NCI-H2227 (cell line): ENCODE data around the gene CD151.

ENCODE experiments used
- DNase-seq: peaks from one replicate; lab custom pipeline; 2025; ENCODE audit not compliant: unreplicated experiment; lab: John Stamatoyannopoulos, UW

The CD151 gene

DNA sequence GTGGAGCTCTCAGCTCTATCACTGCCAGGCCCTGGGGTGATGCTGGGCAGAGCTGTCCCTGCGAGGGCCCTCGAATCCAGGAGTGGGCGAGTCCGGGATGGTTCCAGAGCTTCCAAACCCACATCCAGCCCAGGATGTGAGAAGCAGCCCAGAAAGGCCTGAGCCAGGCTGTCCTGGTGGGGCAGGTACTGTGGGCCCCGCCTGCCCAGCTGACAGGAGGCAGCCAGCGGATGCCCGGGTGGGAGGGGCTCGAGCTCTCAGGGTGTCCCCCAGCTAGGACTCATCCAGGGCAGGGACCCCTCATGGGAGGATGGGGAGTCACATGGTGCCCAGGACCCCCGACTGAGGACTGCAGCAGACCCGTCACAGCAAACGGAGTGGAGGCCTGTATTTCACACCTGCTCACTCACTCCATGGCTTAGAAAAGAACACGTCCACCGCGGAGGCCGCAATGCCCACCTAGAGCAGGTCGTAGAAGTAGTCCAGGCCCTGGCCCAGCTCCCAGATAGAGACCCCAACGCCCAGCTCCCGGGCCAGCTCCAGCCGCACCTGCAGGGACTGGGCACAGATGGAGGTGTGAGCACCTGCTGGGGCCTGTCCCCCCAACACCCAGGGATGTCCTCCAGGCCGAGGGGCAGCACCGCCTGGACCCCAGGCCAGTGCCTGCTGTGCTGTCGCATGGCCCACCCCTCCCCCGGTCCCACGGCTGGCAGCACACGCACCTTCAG, 36.8 kb downstream of the CD151 start:
- DNase-seq: no peak

DNA sequence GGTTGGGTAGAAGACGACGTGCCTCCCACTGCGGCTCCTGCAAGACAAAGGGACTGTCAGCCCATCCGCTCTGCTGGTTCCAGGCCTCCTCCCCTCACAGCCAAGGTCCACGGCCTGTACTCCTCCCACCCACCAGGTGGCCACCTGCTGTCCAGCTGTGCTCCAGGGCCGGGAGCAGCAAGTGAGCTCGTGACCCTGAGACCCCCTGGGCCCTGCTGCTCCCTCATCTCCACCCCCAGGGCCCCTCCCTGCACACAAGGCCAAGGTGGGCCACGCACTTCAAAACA, 37.3 kb downstream of the CD151 start:
- DNase-seq: peak; percentile 34

DNA sequence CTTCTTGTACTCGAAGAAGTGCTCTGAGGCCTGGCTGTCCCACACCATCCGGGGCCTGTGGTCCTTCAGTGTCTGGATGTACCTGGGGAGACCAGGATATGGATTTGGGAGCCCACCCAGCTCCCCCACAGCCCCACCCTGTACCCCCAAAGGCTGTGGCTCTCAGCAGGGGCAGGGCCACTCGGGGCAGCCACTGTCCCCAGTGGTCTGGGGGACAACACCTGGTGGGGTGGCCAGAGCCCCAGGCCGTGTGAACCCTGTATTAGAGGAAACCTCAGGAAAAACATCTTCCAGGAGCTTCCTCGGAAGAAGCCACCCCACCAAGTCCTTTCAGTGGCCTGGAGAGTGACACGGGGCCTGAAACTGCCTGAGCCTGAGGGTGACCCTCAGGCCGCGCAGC, 37.7 kb downstream of the CD151 start:
- DNase-seq: no peak

DNA sequence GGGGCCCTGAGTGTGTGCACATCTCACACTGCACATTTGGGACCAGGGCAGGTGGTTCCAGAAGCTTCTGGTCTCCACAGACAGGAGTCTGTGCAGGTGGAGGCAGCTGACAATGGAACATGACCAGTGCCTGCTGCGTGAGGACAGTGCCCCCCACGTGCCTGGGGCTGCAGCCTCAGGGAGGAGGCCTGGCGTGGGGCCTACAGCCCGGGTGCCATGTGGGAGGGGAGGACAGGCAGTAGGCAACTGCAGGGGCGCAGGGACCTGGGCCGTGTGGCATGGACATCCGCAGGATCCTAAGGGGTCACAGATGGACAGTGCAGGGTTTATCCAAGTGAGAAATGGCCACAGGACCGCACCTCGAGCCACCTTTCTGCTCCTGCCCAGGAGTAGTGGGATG, 38.7 kb downstream of the CD151 start:
- DNase-seq: no peak

DNA sequence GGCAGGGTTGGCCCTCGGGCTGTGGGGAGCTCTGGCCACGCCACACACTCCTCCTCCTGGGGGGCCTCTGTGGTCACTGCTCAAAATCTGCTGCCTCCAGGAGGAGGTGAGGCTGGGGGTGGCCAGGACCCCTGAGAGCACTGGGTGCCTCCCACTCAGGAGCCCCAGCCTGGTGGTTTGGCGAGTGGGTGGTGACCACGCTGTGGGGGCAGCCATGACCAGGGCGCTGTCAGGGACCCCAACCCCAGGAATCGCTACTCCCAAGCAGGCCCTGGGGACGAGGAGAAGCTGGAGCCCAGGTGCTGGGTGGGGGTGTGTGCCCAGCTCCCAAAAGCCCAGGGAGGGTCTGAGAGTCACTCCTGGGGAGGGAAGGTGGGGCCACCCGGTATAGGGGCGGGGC, 40.0 kb downstream of the CD151 start:
- DNase-seq: no peak

DNA sequence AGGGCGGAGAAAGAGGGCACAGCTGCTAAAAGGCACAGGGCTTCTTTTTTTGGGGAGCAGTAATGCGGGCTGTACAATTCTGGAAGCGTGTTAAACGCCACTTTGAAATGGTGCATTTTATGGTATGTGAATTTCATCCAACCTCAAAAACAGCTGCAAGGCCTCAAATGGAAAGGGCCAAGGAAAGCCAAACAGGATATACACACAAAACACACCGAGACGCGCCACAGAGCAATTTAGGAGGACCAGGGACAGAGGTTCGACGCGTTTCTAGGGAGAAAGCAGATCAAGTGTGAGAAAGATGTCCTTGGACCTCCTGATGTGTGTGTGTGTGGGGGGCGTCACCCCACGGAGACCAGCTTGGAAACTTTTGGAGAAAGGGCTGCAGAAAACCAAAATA, 41.0 kb downstream of the CD151 start:
- no peak for DNase-seq

DNA sequence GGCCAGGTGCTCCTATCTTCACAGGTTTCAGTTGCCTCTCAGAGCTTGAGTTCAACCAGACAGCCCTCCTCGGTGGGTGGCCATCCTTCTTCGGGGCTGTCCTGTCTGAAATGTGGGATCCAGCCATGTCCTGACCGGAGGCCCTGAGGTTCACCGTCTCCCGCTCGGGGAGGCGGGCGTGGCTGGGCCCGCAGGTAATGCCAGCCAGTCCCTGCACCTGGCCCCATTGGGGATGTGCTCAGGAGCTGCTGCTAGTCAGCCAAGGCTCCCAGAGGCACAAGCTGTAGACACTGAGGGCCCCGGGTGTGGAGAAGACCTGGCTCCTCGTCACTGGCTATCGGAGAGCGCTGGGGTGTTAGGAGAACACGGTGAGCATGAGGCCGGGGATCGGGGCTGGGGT, 42.5 kb downstream of the CD151 start:
- DNase-seq: no peak

DNA sequence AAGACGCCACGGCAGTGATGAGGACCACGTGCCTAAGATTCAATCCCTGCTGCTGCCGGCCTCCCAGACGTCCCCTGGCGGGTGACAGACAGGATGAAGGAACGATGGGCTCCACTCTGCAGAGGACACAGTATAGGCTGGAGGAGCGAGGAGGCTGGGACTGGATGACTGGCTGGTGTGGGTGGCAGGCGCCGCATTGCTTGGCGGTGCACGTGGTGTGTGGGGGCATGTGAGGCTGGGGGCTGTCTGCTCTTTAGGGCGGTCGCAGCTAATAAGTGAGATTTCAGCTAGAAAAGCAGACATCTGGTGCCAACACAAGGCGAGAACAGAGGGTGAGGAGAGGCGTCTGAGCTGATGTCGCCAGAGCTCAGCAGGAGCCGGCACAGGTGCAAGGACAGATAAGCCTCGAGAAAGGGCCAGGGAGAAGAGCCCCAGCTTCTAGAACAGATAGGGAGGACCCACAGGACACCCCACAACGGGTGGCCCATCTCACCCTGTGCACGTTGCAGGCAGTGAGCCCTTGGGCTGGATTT, 43.1 kb downstream of the CD151 start:
- DNase-seq: no peak

DNA sequence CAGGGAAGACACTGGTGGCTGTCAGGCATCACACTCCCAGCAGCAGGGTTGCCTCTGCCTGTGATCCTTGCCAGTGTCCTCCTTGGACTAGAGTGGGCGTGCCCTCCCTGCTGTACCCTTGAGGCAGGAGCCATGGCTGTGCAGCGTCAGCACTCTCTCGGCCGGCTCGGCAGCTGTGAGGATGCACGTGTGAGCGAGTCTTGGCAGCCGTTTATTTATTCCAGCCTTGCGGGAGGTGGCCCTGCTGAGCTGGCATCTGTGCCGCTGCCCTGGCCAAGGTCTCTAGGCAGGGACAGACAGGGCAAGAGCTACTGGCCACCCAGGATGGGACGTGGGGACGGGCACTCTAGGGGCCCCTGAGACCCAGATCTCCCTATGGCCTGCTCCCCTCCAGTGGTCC, 43.8 kb downstream of the CD151 start:
- peak; percentile 45 for DNase-seq

DNA sequence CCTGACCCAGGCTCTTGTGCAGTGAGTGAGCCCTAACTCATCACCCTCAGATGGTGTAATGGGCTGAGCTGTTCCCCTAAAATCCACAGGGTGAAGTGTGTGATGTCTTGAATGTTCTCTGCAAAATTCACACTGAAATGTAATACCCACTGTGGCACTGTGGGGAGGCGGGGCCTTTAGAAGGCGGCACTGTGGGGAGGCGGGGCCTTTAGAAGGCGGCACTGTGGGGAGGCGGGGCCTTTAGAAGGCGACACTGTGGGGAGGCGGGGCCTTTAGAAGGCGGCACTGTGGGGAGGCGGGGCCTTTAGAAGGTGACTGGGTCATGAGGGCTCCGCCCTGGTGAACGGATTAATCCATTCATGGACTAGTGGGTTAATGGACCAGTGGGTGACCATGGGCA, 44.8 kb downstream of the CD151 start:
- peak; percentile 29 for DNase-seq

DNA sequence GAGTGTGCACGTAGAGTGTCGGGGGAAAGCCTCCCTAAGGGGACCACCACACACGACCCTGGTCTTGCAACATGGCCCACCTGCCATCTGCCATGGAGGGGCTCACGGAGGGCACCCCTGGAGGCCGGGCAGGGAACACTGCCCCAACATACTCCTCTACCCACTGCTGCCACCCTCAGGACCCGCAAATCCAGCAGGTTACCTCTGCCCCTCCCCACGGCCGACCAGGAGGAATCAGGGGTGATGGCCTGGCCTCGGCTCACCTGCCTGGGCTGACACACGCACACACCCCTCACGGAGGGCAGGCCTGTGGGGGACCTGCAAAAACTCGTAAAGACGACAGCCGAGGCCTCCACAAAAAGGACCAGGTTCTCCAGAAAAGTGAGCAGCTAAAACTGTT, 47.7 kb downstream of the CD151 start:
- no peak for DNase-seq

DNA sequence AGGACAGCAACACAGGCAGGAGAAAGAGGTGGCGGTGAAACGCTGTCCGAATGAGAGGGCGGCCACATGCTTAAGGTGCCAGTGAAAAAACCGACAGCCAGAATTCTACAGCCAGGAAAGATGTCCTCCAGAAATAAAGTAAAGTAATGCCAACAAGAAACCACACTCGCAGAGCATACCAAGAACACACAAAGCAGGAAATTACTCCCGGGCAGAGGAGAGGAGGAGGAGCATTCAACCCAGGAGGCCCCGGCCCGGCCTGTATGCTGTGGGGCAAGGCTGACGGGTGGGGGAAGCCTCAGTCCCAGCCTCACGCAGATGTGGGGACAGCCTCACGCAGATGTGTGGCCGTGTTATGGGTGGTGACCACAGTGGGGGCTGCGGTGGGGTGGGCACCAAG, 49.8 kb downstream of the CD151 start:
- no peak for DNase-seq

DNA sequence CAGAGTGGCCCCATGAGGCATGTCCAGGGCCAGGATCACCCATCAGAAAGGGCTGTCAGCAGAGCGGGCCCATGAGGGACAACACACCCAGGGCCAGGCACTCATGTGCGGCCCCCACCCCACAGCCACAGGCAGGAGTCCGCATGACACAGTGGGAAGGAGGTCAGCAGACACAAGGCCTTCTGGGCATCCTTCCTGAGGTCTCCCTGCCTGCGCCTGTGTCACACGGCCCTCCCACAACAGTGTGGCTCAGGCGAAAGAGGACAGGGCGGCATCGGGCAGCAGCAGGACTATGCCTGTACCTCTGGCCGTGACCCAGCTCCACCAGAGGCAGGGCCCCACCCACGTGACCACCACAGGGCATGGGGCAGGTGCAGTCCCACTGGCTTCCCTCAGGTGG, 50.8 kb downstream of the CD151 start:
- no peak for DNase-seq

DNA sequence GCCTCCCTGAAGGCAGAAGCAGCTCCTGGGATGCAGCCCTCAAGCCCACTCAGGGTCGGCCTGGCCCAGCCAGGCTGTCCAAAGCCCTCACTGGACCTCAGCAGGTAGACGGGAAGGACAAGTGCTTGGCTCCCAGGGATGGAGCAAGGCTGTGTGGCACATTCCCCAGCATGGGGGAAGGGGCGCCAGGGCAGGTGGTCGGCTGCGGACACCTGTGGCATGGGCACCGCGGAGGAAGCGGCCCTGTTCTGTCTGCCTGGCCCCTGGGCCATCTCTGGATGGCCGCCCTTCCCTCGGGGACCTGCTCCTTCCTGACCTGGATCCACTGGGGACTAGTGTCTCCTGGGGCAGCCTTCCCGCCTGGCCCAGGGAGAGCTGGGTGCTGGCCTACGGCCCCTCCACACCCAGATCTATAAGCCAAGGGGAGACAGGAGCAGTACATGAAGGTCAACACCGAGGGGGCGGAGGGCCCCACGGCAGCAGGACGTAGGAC, 51.9 kb downstream of the CD151 start:
- no peak for DNase-seq

DNA sequence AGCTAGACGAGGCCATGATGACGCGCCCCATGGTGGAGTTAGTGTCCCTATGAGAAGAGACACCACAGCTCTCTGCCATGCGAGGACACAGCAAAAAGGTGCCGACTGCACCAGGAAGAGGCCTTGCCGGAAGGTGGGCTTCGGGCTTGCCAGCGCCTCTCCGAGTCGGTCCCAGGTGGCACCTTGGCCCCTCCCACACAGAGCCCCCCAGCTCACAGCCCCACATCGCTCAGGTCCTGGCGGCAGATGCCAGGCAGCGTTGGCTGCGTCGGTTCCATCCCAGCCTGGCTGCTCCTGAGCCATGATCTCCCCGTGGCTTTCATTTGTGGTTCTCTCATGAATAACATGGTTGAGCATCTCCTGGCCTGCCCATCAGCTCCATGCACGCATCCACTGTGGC, 53.8 kb downstream of the CD151 start:
- DNase-seq: no peak

DNA sequence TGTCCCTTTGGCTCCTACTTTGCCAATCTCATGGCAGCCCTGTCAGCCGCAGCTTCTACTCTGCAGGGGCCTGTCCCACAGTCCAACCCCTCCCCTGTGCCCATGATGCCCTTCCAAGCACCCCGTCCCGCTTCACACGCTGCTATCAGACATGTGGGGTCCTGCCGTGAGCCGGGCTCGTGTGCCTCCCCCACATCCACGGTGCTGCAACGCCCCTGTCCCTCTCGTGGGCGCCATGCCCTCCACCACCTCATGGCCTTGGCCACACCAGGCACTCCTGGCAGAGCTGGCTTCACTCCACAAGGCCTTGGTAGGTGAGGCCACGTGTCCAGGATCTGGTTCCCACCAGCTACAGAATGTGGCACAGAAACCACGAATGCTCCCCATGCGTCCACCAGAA, 54.8 kb downstream of the CD151 start:
- no peak for DNase-seq
